Stimulated activated CD8-positive, alpha-beta memory T cell treated with anti-CD3 and anti-CD28 coated beads, Interleukin-15, amount 100 ng/mL, for 48 hours (primary cell): ENCODE results near the gene NTNG1.
"Not testable (repeated sequence)": the region's sequence is repeated elsewhere in the genome, so short reads cannot be mapped to it uniquely, and the experiment has no call there.

Experiments used
- DNase-seq, 2 donors: peaks; one replicate each; pipeline ENCODE4 v3.0.0-alpha.2; 2020; ENCODE audit warnings: low read depth in 2 of 2

The NTNG1 gene

DNA sequence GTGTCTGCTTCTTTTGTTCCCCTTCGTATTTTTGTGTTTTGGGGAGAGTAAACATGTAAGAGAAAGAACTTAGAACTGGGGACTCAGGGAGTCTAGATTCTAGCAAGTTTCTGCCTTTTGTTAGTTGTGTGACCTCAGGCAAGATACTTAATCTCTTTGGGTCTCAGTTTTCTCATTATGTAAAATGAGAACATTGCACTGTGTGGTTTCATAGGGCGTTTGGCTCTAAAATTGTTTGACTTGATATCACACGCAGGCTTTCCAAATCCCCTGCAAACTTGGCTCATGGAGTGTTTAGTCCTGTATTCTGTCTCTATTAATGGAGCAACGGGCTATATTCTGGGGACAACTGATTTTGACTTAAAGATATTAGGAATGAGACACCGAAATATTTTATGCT is 57.7 kb downstream of the NTNG1 start:
- DNase-seq, result no peak

DNA sequence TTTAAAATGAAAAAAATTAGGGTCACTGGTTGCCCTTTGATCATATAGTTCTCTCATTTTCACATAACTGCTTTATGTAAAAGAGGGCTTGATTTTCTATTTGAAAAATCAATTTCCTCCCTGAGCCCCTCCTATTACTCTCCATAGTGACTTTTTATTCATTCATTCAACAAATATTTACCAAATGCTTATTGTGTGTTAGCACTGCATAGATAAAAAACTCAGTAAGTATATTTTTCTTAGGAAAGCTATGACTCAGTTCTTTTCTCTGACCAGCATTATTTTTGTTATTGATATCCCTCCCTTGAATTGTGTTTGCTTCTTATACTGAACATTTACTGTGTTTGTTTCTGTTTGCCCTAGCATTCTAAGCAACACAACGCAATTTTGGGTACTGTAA is 59.8 kb downstream of the NTNG1 start:
- no peak for DNase-seq

DNA sequence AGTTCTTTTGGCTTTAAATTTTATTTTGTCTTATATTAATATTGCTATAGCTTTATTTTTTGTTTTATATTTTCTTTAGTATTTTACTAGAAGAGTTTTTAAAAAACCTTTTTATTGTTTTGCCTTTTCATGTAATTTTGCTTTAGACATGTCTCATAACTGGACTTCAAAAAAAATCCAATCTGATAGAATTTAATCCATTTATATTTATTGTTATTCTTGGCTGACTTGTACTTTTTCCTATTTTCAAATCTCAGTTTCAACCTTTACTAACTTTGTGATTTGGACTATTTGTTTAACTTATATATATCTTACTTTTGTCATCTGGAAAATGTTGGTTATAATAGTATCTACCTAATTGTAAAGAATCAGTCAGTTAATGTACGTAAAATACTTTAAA is 61.2 kb downstream of the NTNG1 start:
- DNase-seq, result no peak

DNA sequence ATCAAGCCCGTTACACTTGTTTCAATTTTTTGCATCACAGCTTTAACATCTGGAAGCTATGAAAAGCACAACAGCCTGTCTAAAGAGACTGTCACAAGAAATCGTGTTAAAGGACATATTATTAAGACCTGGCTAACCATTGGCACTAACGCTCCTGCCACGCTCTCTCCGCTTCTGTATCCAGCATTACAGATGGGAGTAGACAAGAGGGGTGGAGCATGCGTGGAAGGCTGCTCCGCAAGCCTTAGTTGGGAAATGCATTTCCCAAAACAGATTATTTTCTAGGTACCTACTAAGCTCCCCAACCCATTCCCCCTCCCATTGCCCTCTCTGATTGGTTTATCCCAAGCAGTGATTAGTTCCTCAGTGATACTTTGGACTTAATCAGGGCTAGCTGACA is 72.4 kb downstream of the NTNG1 start:
- no peak for DNase-seq

DNA sequence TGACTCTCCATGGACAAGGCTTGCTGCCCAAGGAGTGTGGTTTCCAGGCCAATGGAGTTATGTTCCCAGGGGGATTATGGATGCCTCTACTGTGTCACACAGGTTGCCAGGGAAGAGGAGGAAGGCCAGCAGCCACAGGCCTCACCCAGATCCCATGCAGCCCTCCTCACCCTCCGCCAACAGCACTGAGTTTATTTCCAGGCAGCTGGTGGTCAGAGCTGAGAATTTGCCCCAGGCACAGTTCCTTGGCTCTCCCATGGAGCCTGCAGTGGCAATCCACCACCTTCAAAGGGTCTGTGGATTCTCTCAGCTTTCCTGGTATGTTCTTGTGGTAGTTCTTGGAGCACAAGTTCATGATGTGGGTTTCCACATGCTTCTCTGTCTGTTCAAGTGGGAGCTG is 79.2 kb downstream of the NTNG1 start:
- DNase-seq, result no peak

DNA sequence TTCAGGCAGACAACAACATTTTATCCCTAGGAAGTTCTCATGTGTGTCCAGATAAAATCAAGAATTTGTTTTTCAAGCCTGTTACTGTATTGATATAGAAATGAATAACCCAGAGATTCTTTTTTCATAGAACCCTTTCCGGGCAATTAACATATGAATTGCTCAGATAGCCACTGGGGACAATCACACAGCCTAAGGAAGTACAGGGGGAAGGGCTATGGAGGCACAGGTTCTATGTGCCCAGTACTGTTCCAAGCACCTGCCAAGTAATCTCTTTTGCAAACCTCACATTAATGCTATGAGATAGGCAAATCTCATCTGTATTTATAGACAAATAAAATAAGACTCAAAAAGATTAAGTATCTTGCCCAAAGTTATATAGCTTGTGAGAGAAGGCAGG is 84.9 kb downstream of the NTNG1 start:
- no peak for DNase-seq

DNA sequence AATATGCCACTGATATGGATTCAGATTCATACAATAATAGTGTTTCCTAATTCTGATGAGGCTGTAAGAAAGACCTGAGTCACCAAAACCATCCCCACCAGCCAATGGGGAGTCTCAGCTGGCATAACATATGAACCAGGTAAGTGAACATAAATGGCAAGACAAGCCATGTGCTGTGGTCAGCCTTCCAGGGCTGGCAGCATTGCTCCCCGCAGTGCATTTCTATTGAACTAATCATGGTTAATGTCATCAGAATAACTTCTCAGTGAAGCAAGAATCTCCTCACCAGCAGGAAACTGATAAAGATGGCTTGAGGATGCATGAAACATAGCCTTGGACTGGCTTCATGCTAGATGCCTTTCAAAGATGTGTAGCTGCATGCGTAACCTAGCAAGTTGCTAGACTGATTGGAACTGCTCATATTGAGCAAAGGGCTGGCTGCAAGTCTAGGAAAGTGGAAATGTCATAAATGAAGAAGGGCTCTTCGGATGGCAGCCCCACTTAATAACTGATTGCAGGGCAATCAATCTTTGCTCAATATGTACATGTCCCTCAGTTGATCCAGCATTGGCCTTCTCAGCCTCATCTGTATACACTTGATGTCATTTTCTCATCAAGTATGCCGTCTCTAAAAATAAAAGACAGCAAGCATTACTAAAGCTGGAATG is 88.0 kb downstream of the NTNG1 start:
- DNase-seq, result no peak

DNA sequence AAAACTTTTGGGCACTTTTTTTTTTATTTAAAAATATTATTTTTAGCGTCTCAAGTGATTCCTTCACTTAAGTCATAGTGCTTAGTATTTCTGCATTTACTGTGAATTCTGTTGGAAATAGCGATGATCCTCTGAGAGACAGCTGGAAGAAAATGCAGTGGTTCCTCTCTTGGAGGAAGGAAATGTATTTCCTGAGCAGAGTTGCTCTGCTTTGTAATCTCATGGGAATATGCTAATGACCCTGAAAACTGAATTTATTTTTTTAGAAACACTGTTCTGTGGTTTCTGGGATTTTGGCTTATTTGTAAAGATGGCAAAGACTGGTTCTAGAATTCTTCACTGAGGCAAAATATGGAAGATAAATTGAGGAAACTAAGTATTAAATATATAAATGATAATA is 88.9 kb downstream of the NTNG1 start:
- no peak for DNase-seq

DNA sequence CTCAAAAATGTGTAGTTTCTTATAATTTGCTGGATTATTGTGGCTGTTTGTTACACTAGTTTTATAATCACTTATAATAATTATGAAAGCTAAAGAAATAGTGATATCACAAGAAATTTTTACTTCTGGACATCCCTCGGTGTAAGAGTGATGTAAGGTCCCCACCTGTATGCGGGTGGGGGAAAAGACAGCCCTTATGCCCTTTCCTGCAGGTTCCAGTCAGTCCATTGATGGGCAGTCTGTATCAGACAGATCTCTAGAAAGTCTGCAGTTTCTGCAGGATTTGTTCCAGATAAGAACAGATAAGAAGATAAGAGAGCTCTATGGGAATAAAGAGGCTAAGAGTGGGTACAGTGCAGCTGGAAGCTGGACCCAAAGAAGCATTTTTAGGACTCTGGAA is 89.3 kb downstream of the NTNG1 start:
- DNase-seq, result no peak

DNA sequence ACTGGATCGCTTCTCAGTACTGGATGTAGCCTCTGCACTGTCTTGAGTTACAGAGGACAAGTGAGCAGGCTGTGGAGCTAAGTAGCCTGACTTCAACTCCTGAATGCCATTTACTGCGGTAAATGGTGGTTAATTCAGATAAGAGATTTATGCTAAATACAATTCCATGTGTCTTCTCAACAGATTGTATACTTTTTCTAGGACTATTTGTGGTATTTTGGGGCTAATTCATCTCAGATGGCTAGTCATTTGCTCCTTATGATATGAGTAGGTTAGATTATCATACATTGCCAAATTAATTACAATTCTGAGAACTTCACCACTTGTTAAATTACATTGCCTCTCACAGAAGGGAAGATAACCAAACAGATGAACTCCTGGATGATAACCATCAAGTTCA is 90.5 kb downstream of the NTNG1 start:
- DNase-seq, result no peak

DNA sequence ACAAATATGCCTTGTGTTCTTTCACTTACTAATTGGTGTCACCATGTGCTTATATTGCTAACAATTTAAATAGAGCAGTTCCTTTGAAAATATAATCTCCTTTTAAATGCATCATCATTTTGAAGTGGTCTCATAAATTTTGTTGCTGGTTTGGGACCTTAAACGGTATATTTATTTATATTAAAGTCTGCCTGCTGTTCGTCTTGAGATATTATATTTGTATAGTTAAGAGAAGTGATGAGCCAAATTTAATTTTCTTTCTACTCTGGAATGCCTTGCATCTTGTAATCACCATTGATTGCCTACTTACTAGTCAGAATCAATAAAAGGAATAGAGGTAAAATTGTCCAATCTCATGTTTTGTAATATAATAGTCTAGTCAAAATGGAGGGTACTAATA is 91.6 kb downstream of the NTNG1 start:
- DNase-seq, result no peak

DNA sequence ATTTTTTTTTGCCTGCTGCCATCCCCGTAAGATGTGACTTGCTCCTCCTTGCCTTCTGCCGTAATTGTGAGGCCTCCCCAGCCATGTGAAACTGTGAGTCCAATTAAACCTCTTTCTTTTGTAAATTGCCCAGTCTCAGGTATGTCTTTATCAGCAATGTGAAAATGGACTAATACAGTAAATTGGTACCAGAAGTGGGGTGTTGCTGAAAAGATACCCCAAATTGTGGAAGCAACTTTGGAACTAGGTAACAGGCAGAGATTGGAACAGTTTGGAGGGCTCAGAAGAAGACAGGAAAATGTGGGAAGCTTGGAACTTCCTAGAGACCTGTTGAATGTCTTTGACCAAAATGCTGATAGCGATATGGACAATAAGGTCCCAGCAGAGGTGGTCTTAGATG is 95.9 kb downstream of the NTNG1 start:
- not testable (repeated sequence) for DNase-seq

DNA sequence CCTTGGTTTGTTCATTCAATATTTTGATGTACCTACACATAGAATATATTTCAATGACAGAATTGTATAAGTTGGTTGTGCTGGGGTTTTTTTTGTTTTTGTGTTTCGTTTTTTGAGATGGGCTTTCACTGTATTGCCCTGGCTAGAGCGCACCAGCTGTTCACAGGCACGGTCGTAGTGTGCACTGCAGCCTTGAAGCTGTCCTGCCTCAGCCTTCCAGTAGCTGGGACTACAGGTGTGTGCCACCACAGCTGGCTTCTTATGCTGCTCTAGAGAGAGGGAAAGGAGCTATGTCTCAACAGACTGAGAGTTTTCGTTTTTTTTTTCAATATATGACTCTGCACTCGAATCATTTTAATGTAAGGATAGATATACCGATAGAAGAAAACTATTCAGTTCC is 102.6 kb downstream of the NTNG1 start:
- DNase-seq, result no peak

DNA sequence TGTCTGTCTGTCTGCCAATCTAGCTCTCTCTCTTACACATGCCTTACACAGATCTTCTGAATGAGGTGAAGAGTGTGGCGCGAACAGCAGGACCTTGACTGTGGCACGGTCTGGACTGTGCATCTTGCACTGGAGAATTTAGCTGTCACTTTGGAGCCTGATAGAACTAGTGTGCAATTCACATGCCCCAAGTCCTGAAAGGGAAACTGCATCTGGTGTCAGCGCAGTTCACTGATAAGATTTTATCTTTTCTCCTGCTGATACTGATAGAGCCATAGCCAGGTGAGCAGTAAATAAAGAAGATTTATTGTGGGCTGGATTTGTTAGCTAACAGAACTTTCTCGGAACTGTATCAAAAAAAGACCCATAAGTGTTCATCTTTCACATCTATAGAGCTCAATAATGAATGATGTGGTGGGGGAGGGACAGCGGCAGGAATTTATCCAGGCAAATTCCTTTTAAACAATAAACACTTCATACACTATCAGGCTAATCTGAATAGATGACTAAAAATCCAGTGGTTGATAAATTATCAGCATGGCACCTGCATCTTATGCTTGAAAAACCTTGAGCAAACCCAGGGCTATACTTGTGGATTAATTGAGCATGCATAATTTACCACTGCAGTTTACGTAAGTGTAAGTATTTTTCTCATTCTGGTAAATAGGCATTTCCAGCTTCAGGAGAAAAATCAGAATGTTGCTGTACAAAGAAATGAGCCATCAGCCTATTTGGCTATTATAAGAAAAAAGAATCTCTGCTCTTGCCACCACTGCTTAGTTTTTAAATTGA is 104.1 kb downstream of the NTNG1 start:
- DNase-seq, result no peak

DNA sequence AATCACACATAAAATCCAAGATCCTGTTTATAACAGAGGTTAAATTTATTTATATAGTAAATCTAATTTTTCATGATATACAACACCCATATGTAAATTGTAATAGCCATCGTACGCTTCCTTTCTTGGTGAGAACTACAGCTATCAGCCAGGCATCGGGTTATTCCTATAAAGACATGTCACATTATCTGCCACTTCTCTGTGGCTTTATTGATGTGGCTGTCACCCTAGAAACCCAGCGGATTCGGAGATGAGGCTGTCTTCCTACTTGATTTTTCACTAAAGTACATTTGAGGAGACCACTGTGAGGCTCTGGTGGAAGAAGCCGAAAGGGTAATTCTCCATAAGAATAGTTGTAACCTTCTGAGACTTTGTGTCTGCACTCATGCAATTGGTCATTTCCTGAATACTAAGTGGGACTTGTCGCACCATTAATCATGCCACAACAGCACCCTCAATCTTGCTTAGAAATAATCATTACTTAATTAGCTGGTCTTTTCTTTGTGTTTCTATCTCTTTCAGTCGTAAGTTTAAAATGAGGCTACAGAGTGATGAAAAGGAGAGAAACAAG is 106.0 kb downstream of the NTNG1 start:
- no peak for DNase-seq

DNA sequence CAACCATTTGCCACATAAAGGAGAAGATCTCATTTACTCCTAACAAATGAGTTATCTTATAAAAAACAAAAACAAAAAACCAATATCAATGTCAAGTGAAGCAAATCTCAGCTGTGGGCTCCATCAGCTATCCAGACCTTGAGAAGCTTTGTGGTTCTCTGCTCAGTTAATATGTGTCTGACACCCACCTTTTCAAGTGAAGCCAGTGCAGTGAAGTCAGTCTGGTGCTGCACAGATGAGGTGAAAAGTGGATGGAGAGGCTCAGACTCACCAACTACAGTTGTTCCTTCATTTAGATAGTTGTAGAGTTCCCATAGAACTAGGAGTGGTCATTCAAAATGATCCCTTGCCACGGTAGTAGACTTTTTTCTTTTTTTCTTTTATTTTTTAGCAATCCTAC is 106.8 kb downstream of the NTNG1 start:
- DNase-seq, result no peak

DNA sequence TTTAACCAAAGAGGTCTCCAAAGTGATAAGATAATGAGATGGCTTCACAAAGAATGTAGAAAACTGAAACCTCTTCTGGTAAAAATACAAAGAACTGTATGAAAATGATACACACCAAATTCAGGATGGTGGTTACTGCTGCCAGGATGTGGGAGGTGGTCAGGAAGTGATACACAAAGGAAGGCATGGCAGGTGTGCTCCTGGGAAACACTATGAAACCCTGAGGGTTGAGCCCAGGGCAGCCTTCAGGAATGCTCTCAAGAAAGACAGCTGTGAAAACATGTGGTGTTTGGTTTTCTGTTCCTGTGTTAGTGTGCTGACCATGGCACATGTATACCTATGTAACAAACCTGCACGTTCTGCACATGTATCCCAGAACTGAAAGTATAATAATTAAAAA is 109.3 kb downstream of the NTNG1 start:
- no peak for DNase-seq

DNA sequence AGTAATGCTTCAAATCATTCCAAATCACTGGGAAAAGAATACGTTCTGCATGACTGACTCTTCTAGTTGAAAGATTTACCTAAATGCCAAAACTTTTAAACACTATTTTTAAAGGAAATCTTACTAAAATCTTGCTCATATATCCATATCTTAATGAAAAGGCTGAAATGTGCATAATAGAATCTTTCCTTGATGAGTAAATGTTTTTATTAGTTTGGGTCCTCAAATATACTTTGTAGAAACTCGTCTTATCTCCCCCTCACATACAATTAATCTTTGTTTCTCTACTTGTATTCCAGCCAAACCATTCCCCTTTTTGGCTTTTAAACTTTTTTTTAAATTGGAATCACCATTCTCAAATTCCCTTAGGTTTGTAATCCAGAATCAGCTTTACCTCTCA is 110.2 kb downstream of the NTNG1 start:
- no peak for DNase-seq

DNA sequence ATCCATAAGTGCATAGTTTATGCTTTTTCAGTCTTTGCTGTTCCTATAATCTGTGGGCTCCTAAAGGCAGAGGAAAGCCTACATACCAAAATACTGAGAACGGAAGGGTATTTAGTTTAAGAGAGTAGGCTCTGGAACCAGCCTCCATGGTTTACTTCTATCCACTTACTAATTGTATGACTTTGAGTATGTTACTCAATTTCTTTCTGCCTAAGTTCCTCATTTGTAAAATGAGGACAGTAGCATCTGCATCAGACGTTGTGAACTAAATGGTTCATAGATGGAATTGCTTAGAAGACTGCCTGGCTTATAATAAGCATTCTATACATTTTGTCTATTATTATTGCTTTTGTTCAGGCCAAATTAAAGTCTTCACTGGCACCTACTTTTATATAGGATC is 111.0 kb downstream of the NTNG1 start:
- no peak for DNase-seq

DNA sequence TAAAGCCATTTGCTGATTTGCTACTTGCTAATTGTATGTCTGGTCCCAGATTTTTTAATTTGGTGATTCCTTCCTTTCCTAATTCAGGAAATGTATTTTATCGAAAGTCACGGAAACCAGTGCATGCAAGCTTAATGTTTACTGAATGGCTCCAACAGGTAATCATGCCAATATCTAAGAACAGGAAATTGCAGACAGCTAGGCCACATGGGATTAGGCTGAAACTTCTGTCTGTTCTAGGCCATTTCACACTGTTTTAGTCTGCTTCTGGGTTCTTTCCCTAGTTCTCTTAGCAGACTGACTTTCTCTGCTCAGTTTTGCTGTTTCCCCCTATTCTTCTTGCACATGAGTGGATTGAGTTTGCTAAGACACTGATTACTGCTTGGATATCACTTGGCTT is 111.4 kb downstream of the NTNG1 start:
- DNase-seq, result no peak

DNA sequence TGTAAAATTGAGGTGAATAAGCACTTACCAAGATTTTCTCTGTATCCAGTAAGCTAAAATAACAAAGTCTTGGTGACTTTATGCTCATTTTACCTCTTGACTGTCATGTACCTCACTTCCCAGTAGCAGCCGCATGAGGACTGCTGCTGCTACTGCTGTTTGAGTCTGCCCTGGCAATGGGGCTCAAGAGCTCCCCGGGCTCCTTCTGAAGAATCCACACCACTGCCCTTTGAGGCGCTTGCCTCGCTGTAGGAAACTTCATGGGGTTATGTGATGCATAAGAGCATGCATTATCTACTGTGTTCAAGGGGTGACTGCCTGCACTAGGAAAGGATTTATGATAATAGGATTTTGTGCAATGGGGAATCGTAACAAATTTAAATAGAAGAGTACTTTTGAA is 113.5 kb downstream of the NTNG1 start:
- no peak for DNase-seq

DNA sequence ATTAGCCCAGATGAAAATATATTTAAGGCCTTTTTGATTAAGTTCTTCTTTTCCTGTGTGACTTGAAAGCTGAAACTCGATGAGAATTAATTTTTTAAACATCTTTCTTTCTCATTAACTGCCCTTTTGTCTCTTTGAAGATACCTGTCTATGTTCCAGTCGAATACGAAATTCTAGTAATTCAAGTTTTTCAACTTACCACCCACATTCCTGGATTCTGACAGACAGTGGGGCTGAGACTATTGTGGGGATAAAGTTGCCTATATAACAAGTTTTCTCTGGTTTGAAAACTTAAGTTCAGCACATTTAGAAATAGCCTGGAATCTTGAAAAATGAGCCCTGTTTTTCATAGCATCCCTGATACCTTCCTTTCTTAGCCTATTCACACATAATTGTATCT is 114.6 kb downstream of the NTNG1 start:
- no peak for DNase-seq
